G401 (cell line): ENCODE data around the gene POLG. TPM values are rescaled to one million over a fixed set of nuclear protein-coding genes. Genes with fewer than 3 reads are reported as not detected.
A peak's percentile ranks its signal among the peaks of the same experiment; 100 is the strongest.
"Not testable (repeated sequence)": the region's sequence is repeated elsewhere in the genome, so short reads cannot be mapped to it uniquely, and the experiment has no call there.

Experiments
- DNase-seq: peaks from one replicate; pipeline ENCODE4 v3.0.0-alpha.2; 2015; ENCODE audit warnings: low spot score
- in situ Hi-C: cut with HindIII; loops from 2 replicates; pipeline ENCODE4 v1.10.0; 2016; ENCODE audit warnings: low sequenced_read_pairs, mixed read lengths
- total RNA-seq: library from RNA; depleted of rRNA; stranded (reverse); fragments of >200 nt; shearing (Covaris generic); gene quantifications from 2 replicates; pipeline ENCODE4 v1.2.3, GENCODE V29; 2014; rRNA removed

Gene POLG
- total RNA-seq, 1 experiment from 2014 or later: 95.5 TPM

- in situ Hi-C loops: no loop called here
- no peak for DNase-seq
These were observed 26.8 kb downstream of the POLG start for GRCh38 chr15:89307791-89308190.

DNA sequence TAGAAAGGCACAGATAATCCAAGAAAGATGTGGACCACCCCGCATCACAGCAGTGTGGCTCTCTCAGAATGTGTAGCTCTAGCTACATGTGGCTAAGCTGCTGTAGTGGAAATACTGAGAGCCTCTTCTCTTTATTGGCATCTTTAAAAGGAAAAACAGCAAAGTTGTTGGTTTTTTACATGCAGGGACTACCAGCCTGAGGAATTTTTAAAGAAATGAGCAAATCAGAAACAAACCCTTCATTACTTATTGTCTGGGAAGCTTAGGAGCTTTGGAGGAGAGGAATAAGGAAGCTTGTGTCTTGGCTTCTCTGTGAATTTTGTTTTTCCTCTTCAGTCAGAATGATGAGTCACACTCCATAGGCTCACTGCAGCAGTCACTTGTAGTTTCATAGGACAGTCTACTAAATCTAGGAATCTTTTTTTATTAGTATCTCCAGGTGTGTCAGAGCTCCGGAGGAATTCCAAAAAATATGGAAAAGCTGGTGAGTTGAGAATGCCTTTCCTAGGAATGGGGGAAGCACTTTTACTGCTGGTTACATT, 27.5 kb downstream of the POLG start:
- in situ Hi-C loops: no loop called here

DNA sequence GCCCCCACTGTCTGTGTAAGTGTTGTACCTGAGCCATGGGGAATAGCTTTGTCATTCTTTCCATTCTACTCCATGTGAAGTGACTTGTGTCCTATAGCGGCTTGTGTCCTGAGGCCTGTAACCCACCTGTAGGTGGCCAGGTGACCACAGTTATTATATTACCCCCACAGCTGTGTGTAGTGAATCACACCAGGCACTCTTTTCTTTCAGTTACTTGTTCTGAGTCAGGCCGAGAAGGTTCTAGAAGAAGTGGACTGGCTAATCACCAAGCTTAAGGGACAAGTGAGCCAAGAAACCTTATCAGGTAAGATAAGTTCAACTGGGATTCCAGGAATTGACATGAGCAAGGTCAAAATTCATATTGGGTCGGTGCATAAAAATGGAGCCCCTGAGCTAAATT, 29.2 kb downstream of the POLG start:
- no peak for DNase-seq
- in situ Hi-C loops: no loop called here

More for the DNA sequence above, 27.5 kb downstream of the POLG start:
- DNase-seq: no peak

GRCh38 chr15:89303986-89304385, 30.6 kb downstream of the POLG start:
- DNase-seq: no peak
- in situ Hi-C loops: no loop called here

DNA sequence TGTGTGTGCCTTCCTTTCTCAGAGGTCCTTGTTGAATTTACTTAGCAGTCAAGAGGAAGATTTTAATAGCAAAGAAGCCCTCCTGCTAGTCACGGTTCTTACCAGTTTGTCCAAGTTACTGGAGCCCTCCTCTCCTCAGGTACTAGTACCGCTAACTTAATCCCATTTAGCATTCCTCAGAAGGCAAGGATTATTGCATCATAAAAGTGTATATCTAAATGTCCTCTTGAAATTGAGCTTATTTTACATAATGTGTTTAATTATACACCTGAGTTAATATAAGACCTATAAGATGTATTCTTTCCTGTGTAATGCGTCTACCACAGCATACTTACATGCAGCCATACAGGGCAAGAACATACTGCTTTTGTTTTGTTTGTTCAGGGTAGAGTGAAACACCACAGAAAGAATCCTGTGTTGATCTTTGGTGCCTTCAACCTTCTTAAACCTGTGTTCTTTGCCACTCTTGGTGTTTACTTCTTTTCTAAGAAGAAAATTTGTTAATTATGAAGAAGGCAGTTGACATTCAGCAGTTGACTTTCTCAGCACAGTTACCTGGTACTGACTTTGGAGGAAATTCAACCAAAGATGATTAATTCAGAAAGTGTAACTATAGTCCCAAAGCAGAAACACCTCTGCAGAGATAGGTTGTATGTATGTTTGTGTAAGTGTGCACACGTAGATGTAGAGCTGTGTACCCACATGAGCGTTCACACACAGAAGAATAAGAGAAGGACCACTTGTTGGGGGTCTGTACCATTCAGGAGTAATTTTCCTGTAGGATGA, 33.1 kb downstream of the POLG start:
- DNase-seq: no peak
- in situ Hi-C loops: no loop called here

DNA sequence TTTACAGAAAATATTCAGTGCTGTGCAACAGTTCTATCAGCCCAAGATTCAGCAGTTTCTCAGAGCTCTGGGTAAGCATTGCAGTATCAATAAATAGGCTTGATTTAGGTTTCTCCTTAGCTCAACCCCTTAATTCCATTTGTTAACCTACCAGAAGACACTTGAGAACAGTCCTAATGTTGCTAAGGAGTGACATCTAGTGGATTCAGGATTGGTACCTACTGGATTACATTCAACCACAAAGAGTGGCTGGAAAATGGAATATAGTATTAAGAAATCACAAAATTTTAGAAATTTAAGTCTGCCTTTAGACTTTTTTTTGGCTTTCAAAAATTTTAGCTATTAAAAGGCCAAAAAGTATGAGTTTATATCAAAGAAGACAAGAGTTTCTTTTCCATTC, 34.7 kb downstream of the POLG start:
- peak; percentile 22 for DNase-seq
- in situ Hi-C loops: no loop called here

- DNase-seq: no peak
- in situ Hi-C loops: loop anchor here (5.0 kb wide), 1 partner anchor 41 kb away; no protein-coding TSS in a partner anchor
These were observed 41.6 kb downstream of the POLG start for GRCh38 chr15:89293012-89293411.

GRCh38 chr15:89291934-89292438, 42.6 kb downstream of the POLG start:
- in situ Hi-C loops: loop anchor here (5.0 kb wide), 1 partner anchor 40 kb away; no protein-coding TSS in a partner anchor
- DNase-seq: no peak

DNA sequence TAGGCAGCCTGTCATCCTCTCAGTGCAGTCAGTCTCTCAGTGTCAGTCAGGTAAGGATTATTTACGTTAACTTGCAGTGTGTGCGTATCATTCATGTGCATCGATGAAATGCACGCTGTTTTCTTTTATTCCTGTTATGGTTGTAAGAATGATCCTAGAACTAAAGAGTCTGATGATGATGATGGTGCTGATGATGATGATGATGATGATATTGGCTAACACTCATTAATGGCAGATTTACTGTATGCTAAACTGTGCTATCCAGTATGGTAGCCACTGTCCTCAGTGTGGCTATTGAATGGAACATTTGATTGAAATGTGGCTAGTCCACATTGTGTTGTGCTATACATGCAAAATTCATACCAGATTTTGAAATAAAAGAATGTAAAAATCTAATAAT, 51.4 kb downstream of the POLG start:
- in situ Hi-C loops: no loop called here
- no peak for DNase-seq

GRCh38 chr15:89282631-89283030, 52.0 kb downstream of the POLG start:
- in situ Hi-C loops: no loop called here
- no peak for DNase-seq

DNA sequence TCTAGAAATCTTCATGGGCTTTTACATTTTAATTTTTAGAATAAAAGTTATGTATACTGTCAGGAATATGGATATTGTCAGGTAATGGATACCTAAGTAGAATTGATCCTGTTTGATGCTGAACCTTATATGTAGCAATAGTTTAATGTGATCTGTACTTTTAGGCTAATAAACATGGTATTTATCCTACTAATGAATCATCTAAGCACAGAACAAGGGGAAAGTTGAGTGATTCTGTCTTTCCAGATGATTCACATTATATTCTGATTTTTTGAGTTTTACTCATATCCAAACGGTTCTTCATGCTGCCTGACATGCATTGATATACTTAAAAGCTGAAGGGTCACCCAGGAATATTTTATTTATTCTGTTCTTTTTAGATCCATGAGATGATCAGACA, 56.3 kb downstream of the POLG start:
- in situ Hi-C loops: loop anchor here (5.0 kb wide), 1 partner anchor 61 kb away; no protein-coding TSS in a partner anchor
- DNase-seq: no peak

DNA sequence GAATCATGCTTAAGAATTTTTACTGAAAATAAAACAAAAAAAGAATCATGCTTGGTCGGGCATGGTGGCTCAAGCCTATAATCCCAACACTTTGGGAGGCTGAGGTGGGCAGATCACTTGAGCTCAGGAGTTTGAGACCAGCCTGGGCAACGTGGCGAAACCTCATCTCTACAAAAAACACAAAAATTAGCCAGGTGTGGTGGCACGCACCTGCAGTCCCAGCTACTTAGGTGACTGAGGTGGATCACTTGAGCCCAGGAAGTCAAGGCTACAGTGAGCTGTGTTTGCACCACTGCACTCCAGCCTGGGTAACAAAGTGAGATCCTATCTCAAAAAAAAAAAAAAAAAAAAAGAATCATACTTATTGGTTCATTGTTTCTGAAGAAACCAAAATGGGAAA, 57.3 kb downstream of the POLG start:
- not testable (repeated sequence) for DNase-seq
- in situ Hi-C loops: loop anchor here (5.0 kb wide), 1 partner anchor 60 kb away; no protein-coding TSS in a partner anchor

Other genes starting within 250 kb of the POLG start
- gene ABHD2, start 246.4 kb downstream of the POLG start, total RNA-seq: 11.0 and 12.4 TPM in 2 replicates
- 0.95 and 6.6 TPM in 2 replicates for gene RLBP1, start 113.2 kb downstream of the POLG start, total RNA-seq
- 30.3 and 40.9 TPM in 2 replicates for gene FANCI, start 90.8 kb downstream of the POLG start, total RNA-seq
- gene RHCG, start 161.8 kb upstream of the POLG start, total RNA-seq: 2.2 TPM in 1 of 2 replicates, not detected in the other
- gene TICRR, start 240.6 kb upstream of the POLG start, total RNA-seq: 3.4 and 7.3 TPM in 2 replicates